ENCODE data around the gene CTNND2.

CTNND2 gene

DNA sequence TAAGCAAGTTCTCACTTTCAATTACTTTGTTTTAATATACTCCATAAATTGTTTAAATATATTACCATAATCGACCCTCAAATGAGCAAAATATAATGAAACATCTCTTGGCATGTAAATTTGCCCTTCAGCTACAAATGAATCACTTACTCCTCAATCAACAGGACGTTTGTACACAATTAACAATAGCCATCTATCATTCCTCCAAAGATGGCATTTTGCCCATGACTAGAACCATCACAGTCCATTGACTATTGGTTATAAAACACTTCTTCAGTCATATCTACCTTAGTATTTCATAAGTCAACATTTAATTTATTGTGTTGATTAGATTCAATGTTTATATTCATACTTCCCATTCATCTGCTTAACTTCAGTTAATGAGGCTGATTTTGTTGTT is 127.2 kb downstream of the CTNND2 start:
- DNase-seq: no peak

DNA sequence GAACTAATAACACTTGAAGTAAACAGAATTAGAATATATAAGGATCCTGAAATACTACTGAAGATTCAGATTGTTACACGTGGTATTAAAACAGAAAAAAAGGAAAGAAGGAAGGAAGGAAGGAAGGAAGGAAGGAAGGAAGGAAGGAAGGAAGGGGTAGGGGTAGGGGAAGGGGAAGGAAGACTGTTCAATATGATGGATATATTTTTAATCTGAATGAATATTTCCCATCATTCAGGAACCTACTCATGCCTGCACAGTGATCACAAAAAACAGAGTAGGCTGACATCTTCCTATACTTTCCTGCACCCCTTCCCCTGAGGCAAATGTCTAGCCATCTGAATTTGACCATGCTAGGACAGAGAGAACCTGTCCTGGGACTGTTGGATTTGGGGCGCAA is 133.9 kb downstream of the CTNND2 start:
- no peak for DNase-seq

DNA sequence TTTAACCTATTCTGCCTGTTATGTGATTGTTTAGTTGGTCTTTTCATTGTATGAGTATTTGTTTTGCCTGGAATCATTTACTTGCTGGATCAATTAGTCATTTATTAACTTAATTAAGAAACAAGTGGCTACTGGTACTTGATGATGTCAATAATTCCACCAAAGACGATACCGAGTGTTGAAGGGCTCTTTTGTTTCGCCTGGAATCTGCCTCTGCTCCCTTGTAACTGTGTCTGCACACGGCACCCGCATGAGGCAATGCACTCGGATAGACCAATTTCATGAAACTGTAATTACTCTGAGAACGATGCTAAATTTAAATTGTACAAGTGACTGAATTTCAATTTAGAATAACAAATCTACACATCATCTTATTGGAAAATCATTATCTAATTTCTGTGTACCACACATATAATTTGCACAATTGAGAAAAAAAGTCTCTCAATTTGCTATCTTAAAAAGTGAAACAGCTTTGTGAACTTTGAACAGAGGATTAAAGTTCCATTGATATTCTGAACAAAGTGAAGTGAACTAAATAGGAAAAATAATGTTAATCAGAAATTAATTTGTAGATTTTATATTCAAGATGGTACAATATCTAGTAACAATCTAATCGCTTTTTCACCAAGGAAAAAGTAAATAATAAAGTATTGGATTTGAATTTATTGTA is 143.2 kb downstream of the CTNND2 start:
- DNase-seq: no peak

DNA sequence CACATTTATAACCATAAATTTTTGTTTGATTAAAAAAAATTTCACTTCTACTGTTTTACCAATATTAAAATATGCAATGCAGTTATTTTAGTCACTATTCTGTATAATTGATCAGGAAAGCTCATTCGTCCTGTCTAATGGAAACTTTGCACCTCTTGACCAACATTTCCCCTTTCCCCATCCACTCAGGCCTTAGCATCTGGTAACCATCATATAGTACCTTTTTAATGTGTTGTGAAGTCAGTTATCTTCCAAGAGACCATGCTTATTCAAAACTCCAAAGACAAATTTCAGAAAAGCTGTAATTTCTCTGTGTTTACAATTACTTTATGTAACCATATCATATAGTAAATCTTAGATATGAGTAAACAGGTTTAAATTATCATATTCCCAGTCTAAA is 145.9 kb downstream of the CTNND2 start:
- DNase-seq: no peak

DNA sequence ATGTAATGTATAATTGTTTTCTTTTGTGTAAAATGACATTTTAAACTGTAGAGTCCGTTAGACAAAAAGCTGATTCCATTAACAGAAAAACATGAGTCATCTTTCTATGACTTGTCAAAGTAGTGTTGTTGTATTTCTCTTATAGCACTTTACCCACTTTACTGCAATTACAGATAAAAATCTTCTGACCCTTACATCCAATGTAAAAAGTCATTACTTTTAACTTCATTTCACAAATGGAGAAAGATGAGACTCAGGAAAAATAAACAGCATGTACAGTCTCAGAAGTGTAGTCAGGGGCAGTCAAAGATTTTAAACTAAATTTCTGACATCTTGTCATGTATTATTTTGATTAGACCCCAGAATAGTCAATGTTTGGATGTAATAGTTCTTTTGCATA is 146.6 kb downstream of the CTNND2 start:
- DNase-seq: no peak

DNA sequence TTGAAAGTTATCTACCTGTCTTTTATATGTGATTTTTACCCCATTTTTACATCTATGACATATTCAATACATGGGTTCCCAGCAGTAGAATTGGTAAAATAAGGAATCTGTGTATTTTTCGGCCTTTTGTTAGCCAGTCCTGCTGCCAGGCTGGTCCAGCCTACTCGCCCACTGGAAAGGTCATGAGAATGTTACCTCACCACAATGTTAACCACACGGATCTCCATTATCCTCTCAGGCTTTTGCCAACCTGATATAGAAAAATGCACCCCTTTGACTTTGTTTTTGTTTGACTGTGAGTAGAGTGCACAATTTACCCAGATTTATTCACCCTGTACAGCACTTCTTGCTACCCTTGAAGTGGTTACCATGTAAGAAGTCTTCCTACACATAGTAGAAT is 167.2 kb downstream of the CTNND2 start:
- no peak for DNase-seq

DNA sequence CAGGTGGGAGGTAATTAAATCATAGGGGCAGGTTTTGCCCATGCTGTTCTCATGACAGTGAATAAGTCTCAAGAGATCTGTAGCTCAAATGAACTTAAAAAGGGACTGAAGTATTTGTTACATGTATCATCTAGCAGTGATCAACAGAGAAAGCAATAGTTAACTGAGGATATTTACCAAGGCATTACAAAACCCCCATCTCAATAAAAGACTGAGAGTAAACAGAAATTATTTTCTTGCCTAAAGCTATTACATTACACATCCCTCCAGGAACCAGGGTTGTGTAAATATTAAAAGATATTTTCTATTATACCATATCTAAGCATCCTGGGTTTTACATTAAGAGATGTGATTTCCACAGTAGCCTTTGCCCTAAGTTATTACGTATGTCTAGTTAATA is 169.9 kb downstream of the CTNND2 start:
- DNase-seq: no peak

DNA sequence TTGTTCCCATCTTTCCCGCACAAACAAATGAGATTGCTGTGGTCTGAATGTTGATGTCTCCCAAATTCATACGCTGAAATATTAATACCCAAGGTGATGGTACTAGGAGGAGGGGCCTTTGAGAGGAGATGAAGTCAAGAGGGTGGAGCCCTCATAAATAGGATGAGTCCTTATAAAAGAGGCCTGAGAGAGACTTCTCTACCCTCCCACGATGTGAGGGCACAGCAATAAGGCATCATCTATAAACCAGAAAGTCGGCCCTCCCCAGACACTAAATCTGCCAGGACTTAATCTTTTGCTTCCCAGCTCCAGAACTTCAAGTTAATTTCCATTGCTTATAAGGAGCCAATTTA is 170.4 kb downstream of the CTNND2 start:
- no peak for DNase-seq

DNA sequence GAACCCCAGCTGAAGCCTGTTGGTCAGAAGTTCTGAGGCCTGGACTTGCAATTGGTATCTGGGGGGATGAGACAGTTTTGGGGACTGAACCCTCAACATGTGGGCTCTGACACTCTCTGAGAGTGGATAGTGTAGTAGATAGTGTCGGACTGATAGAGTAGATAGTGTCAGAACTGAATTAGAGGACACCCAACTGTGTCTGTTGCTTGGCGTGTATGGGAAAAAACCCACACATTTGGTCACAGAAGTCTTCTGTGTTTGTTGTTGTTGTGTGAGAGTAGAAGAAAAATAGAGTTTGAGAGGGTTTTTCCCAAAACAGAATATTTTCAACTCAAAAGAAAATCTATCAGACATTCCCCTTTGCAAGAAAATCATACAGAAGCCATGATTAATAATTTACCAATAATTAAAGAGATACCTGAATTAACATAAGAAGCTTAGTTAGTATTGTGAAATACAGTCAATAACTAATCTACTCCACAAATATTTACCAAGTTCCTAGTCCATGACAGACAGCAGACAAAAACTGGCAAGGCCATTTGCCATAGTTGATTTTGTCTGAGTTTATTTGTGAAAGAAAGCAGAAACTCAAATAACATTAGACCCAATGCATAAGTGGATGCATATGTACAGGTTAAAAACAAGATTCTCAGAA is 170.9 kb downstream of the CTNND2 start:
- no peak for DNase-seq

DNA sequence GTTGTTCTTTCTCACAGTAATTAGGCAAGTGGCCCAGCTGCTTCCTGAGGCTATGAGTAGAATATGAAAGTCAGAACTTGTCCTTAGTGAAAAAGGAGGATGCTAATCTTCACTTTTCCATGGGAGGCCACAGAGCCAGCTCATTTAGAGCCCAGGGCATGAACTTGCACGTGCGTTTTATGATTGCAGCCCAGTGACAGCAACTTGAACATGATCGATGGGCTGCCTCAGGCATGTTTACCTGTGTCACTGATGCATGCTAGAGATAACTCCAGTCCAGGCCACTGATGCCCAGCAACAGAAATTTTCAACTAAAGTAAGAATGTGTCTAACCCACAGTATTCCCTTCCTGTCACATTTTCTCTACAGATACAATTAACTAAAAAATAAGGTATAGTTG is 179.3 kb downstream of the CTNND2 start:
- peak; percentile 86 for DNase-seq

DNA sequence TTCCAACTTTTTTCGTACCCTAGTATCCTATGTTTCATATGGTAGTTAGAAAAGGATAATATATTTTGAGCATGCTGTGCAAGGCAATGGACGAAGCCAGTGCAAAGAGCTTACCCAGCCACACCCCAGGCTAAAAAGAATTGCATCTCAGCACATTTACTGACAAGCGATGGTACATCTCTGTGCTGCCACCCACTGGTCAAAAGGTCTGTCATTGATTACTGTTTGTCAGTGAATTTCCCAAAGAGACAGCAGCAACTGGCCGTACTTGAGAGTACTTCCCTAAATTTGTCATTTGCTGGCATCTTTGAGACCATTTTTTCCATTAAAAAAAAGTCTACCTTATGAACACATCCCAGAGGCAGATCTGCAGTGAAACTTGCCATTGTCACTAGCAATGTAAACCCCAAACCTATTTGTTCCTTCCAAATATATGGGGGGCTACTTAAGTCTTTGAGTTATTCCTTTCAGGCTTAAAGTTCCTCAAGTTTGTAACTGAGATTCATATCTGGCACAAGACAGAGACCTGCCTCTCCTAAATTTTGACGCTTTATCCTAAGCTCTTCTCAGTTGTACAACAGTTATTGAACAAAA is 184.3 kb downstream of the CTNND2 start:
- peak; percentile 51 for DNase-seq

DNA sequence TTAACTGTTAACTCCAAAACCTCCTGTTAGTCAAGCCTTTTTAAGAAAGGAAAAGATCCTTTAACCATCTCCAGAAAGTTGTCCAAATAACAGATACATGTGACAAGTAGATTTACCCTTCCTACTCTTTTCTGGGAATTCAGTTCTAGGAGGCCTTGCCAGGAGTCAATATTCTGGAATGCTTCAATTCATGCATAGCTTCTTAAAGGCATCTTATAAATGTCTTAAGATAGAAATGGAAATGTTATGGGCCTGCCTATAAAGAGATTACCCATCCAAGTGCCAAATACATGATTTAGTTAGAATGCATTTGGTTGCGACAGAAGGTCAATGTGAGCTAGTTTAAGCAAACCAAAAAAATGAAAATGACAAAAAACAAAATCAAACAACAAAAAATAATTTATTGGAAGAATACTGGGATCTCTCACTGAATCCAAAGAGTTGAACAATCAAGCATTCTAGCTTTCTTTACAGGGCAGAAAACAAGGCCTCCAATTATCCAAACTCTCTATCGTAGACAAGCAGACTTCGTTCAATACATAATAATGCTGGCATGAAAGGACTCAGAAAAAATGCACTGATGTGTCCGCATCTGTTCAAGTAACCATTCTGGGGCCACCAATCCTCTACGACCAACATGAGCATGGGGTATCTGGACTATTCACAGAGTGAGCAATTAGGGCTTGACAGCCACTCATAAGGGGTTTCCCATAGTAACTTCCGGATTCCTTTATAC is 188.6 kb downstream of the CTNND2 start:
- no peak for DNase-seq

DNA sequence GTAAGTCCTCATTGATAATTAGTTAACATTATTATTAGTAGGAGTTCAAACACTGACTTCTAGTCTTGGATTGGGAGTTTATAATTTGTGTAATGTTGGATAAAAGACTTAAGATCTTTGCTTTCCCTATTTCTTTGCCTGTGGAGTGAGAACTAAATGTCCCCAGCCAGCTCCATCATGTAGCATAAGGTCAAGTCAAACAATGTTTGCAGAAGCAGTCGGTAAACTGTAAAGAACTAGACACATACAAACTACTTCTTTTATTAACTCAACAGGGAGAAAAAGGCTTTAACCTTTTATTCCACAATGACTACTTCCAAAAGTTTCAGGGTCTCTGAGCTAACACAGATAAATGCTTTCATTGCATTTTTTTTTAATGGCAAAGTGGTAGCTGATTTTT is 192.3 kb downstream of the CTNND2 start:
- DNase-seq: no peak

DNA sequence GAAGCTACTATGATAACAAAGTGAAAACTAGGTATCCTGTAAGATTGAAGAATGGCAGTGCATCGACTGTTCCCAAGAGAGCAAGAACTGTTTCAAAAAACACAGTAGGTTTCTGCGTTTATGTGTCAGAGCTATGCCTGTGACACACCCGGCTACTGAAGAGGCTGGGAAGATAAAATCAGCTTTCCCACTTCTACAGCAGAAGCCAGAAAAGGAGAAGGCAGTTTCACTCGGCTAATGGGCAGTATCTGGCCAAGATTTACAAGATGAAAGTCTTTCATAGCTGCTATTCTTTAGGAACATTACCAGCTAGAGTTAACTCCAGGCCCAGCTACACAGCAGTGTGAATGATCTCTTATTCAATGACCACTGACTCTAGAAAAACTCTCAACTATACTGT is 195.2 kb downstream of the CTNND2 start:
- DNase-seq: no peak

DNA sequence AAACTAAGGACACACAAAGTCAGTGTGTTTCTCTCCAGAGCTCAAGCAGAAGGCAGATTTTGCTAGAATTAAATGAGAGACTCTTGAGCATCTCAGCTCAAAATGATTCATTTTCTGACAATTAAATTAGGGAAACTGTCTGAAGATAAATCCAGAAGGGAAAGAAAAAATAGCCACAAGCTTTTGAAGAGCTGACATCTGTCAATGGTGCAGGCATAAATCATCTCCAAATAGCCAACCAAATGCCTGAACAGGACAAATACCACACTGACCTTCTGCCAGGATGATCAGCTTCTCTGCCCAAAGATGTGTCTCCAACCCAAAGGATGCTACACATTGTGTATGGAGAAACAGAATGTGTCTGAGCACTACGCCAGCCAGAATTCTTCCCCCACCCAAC is 199.3 kb downstream of the CTNND2 start:
- DNase-seq: no peak

DNA sequence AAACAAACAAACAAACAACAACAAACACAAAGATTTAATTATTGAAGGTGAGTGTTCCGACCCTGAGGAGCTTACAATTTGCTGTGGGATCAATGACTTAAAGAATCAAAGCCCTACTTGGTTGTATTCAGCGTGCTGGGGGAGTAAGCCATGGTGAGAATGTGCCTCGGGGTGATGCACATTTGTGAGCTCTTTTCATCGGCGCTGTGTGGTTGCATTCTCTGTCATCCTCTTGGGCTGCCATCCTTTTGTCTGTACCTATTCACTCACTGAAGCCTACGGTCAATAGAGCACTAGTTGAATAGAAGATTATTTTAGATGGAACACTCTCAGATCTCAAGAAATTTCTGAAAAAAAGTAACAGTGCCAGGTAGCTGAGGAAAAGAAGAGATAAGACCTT is 203.9 kb downstream of the CTNND2 start:
- no peak for DNase-seq

DNA sequence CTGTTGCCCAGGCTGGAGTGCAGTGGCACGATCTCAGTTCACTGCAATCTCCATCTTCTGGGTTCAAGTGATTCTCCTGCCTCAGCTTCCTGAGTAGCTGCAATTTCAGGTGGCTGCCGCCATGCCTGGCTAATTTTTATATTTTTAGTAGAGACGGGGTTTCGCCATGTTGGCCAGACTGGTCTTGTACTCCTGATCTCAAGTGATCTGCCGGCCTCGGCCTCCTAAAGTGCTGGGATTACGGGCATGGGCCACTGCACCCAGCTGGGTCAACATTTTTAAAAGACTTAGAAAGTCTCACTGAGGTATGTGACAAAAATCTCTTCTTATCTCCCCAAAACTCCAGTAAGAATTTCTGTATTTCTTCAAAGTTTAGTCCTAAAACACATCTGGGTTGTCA is 211.6 kb downstream of the CTNND2 start:
- no peak for DNase-seq

DNA sequence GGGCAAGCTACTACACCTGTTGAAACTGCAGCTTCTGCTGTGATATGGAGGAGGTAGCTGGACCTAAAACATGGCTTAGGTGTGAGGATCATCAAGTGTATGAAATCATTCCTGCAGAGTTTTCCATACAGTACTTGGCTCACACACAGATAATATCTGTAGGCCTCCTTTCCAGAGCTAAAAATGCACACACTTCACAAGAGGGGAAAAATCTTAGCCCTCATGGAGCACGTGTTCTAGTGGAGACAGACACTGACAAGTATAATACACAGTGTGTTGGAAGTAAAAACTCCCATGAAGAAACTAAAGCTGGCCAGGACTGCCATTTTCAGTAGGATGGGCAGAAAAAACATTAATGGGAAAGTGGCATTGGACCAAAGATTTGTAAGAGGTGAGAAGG is 216.7 kb downstream of the CTNND2 start:
- DNase-seq: no peak

DNA sequence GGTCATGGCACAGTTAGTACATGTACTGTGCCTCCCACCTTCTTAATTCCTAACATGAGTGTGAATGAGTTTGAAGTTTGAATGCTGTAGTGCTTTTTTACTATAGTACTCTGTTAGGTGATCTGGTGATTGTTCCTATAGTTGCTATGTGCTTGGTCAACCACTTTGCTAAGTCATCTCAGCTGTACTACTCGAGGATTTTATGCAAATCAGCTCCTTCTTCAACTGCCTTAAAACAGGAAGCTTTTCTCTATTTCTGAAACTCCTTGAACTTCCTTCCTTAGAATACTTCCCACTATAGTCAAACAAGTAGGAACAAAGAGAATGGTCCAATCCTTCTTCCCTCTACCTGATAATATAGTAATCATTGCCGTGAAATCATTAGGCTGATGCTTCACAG is 219.6 kb downstream of the CTNND2 start:
- no peak for DNase-seq

DNA sequence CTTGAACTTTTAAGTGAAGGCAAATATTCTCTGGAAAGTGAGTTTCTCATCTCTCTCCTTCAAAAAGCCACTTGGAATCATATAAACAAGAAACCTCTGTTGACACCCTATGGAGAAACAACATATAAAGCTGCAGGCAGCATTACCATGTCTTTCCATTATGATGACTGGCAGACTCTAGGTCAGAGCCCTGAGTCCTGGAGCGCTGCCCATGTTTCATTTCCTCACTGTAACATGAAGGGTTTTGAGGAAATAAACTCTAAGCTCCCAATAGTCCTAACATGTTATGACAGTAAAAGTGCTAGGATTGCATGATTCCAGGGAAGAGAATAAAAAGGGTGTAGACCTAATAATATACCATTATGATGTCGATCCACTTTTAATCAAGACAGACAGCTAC is 220.6 kb downstream of the CTNND2 start:
- DNase-seq: no peak

DNA sequence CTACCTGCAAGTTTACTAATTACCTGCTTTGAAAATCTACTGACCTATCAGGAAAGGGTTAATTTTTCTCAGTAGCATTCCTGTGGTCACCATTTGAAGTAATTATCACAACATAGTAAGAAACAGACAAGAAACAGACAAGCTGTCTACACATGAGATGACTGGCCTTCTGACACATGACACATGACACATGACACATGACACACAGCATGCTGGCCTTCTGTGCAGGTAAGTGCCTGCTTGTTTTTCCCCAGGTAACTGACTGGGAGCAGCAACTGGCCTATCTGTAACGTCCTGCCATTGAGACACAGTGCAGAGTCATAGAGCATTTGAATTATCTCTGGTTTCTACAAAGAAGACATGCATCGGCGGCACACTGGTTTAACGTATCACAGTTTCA is 222.4 kb downstream of the CTNND2 start:
- no peak for DNase-seq

DNA sequence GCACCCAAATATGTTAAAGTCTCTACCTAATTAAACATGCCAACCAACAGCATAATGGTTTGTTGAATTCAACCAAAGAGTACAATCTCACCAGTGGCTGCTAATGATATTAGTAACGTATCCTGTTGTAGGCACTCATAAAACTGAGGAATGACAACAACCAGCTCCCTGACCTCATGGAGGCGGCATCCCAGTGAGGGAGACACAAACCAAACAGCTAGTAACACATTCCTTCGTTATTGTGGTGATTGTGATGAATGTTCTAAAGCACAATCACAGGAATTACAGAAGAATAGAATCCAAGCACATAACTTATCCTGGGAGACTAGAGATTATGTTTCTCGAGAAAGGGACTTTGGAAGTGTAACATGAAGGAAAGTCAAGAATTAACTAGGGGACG is 224.6 kb downstream of the CTNND2 start:
- no peak for DNase-seq

DNA sequence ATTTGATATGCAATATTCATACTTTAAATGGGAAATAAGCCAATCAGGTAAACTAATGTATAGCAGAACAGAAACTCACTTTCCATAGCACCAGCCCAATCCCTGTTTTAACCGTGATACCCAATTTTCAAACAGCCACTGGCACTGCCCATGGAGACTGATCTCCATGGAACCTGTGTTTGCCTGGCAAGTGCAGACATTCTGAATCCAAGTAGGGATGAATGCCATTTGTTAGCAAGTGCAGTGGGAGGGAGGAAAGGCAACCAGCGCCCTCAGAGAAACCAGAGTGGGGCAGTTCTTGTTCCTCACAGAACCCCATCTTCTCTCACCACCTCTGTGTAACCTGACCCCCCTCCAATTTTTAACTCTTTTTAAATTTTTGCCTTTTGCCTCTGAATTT is 229.1 kb downstream of the CTNND2 start:
- no peak for DNase-seq

DNA sequence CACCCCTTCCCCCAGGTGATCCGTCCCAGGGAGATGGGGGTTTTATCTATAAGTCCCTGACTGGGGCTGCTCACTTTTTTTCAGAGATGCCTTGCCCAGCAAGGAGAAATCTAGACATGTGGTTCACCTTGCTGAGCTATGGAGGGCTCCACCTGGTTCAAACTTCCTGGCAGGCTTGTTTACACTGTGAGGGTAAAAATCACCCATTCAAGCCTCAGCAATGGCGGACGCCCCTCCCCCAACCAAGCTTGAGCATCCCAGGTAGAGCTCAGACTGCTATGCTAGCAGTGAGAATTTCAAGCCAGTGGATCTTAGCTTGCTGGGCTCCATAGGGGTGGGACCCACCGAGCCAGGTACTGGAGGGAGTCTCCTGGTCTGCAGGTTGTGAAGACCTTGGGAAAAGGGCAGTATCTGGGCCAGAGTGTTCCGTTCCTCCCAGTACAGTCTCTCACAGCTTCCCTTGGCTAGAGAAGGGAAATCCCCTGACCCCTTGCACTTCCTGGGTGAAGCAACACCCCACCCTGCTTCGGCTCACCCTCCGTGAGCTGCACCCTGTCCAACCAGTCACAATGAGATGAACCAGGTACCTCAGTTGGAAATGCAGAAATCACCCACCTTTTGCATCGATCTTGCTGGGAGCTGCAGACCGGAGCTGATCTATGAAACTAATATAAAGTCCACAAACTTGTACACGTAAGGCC is 231.7 kb downstream of the CTNND2 start:
- DNase-seq: no peak
